NCI-H2029 (cell line): ENCODE data around the gene CNRIP1.

ENCODE experiments used
- DNase-seq: peaks from one replicate; lab custom pipeline; 2025; lab: John Stamatoyannopoulos, UW

CNRIP1 gene

DNA sequence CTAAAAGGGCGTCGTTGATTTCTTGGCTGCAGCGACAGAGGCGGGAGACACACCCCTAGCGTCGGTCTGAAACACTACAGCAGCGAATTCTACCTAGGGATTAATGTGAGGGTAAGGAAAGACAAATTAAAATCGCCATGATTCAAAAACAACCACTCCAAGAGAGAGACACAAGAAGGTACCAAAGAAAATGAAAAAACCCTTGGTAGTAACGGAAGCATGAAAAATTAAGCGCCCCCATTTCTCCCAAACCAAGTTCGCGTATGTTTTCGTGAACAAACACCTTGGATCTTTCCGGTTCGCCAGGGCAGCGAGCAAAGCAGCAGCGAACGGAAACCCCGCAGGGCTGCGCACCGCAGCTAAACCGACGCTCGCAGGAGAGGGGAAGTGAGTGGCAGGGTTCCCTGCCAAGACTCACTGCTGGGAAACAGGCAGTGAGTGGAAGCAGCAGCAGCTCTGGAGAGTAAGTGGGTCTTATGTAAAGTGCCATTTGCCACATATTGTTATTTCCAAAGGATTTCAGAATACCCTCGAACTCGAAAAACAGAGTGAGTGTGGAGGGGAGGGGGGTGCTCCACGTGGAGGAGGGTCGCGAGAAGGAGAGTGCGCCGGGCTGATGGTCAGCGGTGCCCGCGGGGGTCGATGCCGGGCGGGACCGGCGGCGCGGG is 68.4 kb downstream of the CNRIP1 start:
- peak; percentile 53 for DNase-seq

DNA sequence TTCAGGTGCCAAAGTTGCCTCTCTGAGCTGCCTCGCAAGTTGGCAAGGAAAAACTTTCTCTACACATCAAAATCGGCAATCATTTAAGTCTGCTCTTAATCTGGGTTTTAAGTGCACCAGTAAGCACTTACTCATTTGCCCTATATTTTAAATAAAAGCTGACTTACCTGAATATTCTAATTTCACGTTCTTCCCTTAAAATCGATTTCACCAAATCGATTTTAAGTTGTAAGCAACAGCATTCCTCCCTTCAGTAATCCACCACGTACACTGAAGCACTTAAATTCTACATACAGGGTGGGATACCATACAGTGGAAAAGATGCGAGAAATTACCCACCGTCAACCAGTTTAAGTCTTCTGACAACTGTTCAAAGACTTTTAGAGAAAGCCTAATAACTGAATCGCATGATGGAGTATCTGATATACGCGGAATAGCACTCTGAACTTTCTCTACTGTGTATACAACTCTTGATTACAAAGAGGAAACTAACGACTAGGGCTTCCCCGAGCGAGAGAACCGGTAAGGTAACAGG is 69.0 kb downstream of the CNRIP1 start:
- DNase-seq, result no peak

DNA sequence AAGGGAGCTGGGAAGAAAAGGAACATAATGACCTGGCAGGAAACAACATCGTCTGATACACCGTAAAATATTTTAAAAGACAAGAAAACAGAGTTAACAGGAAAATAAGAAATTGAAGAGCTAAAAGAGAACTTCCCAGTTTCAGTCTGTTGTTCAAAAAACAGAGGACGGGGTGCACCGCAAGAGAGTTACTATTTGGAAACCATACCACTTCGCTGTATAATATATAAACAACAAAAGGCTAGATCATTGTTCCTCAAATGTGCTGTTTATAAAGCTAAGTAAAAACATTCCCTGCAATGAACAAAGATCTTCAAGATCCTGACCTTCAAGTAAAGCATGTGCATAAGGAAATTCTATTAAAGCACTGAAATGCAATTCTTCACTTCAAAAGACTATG is 69.6 kb downstream of the CNRIP1 start:
- DNase-seq, result no peak

DNA sequence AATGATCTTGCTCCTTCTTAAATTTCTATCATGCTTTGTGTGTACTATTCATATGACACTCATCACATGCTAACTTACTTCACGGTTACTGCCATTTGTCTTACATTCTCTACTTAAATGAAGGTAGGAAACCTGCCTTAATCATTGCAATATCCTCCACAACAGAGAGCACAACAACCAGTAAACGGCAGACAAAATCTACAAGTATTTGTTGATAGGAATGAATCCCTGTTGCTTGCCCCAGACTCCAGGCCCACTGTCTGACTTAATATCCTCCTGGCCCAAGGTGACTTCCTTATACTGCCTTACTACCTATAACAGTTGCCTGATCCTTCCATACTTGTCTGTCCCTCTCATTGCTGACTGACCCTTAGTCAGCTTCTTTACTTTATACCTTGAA is 70.9 kb downstream of the CNRIP1 start:
- no peak for DNase-seq

DNA sequence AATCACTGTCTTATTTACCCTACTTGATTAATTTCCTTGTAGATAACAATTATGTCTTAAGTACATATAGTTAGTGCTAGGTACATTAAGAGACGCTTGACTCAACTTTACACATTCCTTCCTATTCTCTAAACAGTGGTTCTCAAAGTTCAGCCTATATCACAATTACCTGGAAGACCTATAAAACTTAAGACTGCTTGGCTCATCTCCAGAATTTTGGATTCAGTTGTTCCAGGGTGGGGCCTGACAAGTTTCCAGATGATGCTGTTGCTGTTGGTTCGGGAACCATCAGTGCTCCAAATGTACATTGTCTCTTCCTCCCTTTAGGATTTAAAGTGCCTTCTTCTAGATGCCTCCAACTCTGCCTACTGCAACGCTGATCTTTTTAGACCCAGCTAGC is 71.4 kb downstream of the CNRIP1 start:
- DNase-seq, result no peak

DNA sequence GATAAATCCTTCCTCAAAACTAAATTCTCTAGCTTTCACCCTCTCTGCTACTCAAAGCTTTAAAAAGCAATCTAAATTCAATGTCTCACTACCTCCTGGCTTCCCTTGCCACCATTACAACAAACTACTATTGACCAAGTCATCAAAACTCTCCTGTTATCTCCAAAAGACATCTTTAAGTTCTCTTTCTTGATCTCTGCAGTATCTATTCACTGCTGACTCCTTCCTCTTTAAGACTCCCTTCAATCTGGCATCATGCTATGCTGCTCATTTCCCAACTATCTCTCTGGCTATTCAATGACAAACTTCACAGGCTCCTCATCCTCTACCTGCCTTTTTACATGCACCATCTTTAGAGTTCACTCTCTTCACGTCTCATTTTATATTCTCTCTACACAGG is 73.4 kb downstream of the CNRIP1 start:
- DNase-seq, result no peak

DNA sequence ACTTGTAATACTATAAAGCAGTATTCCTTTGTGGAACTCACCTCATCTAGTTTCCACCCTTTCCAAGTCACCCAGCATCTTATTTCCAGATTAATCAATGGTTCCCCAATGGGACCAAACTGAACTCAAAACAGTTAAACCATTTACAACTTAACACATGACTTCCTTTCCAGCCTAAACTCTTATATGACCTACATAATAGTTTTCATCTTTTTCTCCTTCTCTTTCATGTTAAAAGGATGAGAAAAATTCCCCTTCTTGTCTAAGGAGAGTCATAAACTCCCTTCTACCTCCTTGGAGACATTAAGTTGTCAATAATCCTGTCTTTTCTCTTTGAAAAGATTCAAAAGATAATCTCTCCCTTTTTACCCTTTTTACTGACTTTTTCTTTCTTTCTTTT is 74.1 kb downstream of the CNRIP1 start:
- no peak for DNase-seq

DNA sequence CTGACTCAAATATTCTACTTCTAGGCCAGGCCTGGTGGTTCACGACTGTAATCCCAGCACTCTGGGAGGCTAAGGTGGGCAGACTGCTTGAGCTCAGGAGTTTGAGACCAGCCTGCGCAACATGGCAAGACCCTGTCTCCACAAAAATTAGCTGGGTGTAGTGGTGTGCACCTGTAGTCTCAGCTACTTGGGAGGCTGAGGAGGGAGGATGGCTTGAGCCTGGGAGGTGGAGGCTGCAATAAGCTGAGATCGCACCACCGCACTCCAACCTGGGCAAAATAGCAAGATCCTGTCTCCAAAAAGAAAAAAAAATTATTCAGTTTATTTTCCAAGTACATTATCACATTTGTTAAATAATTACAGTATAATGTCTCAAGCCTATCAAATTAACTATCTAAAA is 74.7 kb downstream of the CNRIP1 start:
- DNase-seq, result no peak

DNA sequence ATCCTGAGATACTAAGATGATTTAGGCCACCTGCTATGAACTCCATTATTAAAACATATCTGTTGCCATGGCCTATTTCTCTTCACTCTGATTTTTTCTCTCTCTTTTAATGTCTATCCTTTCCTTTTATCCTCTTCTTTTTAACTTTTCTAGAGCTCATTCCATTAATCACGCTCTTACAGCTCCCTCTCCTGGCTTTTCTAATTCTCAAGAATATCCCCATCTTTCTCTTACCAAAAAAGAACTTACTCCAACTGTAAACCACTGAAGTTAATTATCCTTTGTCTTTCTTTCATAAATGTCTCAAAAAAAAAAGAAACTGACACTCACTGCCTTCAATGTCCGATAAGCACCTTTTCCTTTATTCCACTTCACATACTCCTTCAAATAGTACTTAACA is 75.3 kb downstream of the CNRIP1 start:
- no peak for DNase-seq
